SK-N-SH treated with all-trans-retinoic acid at 6 μM for 48 hours (cell line): ENCODE results near the gene RMC1.

Source experiments
- ATAC-seq: fragments of 200-7000 bp; cut with Tn5 transposase; 3 replicates; pipeline ENCODE4 v1.9.1; 2020; ENCODE audit warnings: mild to moderate bottlenecking, moderate library complexity
- ARNTL ChIP-seq: fragments of 450-650 bp; formaldehyde crosslinking; IDR thresholded peaks from 2 replicates; pipeline ENCODE4 v1.5.0; 2020; ENCODE audit warnings: low read depth, mild to moderate bottlenecking, moderate library complexity, borderline replicate concordance
- BACH2 ChIP-seq: fragments of 250-450 bp; sonication (Bioruptor Pico); IDR thresholded peaks from 2 replicates; pipeline ENCODE4 v1.9.0; 2021; ENCODE audit warnings: mild to moderate bottlenecking, borderline replicate concordance
- CREB5 ChIP-seq: fragments of 250-450 bp; sonication (Bioruptor Pico); IDR thresholded peaks from 2 replicates; pipeline ENCODE4 v1.5.1; 2020; ENCODE audit warnings: low read depth, mild to moderate bottlenecking, moderate library complexity
- CSDC2 ChIP-seq: fragments of 250-450 bp; sonication (Bioruptor Pico); IDR thresholded peaks from 2 replicates; pipeline ENCODE4 v1.5.0; 2020; ENCODE audit warnings: mild to moderate bottlenecking, moderate library complexity
- ESRRG ChIP-seq: fragments of 250-450 bp; sonication (Bioruptor Pico); IDR thresholded peaks from 2 replicates; pipeline ENCODE4 v1.6.1; 2021; ENCODE audit warnings: mild to moderate bottlenecking
- GLIS3 ChIP-seq: fragments of 250-450 bp; sonication (Bioruptor Pico); IDR thresholded peaks from 2 replicates; pipeline ENCODE4 v1.5.0; 2020; ENCODE audit warnings: mild to moderate bottlenecking, moderate library complexity
- ISL1 ChIP-seq: fragments of 250-450 bp; sonication (Bioruptor Pico); IDR thresholded peaks from 2 replicates; pipeline ENCODE4 v2.1.2; 2022; ENCODE audit warnings: mild to moderate bottlenecking, moderate library complexity
- OSR1 ChIP-seq: fragments of 250-450 bp; sonication (Bioruptor Pico); IDR thresholded peaks from 2 replicates; pipeline ENCODE4 v1.8.0; 2022; ENCODE audit warnings: moderate library complexity, mild to moderate bottlenecking, inconsistent platforms
- PATZ1 ChIP-seq: fragments of 250-450 bp; sonication (Bioruptor Pico); IDR thresholded peaks from 2 replicates; pipeline ENCODE4 v1.8.0; 2020; ENCODE audit warnings: mild to moderate bottlenecking, moderate library complexity, borderline replicate concordance
- POU6F1 ChIP-seq: fragments of 250-450 bp; sonication (Bioruptor Pico); IDR thresholded peaks from 2 replicates; pipeline ENCODE4 v1.8.0; 2021; ENCODE audit warnings: low read depth, mild to moderate bottlenecking, moderate library complexity, borderline replicate concordance
- PPARA ChIP-seq: fragments of 250-450 bp; sonication (Bioruptor Pico); IDR thresholded peaks from 2 replicates; pipeline ENCODE4 v1.5.0; 2020; ENCODE audit warnings: mild to moderate bottlenecking, borderline replicate concordance
- RARB ChIP-seq: fragments of 250-450 bp; sonication (Bioruptor Pico); IDR thresholded peaks from 2 replicates; pipeline ENCODE4 v1.8.0; 2021; ENCODE audit warnings: mild to moderate bottlenecking, moderate library complexity
- SNAI2 ChIP-seq: fragments of 250-450 bp; sonication (Bioruptor Pico); IDR thresholded peaks from 2 replicates; pipeline ENCODE4 v1.5.0; 2020; ENCODE audit warnings: mild to moderate bottlenecking, moderate library complexity
- TOX ChIP-seq: fragments of 250-450 bp; sonication (Bioruptor Pico); IDR thresholded peaks from 2 replicates; pipeline ENCODE4 v1.8.0; 2021; ENCODE audit warnings: mild to moderate bottlenecking, moderate library complexity, borderline replicate concordance
- TSHZ2 ChIP-seq: fragments of 250-450 bp; sonication (Bioruptor Pico); IDR thresholded peaks from 2 replicates; pipeline ENCODE4 v1.5.0; 2020; ENCODE audit warnings: mild to moderate bottlenecking, moderate library complexity
- ZC3H10 ChIP-seq: fragments of 250-450 bp; sonication (Bioruptor Pico); IDR thresholded peaks from 2 replicates; pipeline ENCODE4 v1.5.1; 2021; ENCODE audit warnings: mild to moderate bottlenecking, moderate library complexity
- ZFP30 ChIP-seq: fragments of 450-650 bp; formaldehyde crosslinking; IDR thresholded peaks from 2 replicates; pipeline ENCODE4 v1.5.0; 2022; ENCODE audit warnings: mild to moderate bottlenecking, moderate library complexity
- ZNF565 ChIP-seq: fragments of 450-650 bp; formaldehyde crosslinking; conservative IDR thresholded peaks from 2 replicates; pipeline ENCODE4 v1.5.0; 2020; ENCODE audit warnings: low read depth, mild to moderate bottlenecking, moderate library complexity
- ZNF70 ChIP-seq: fragments of 450-650 bp; formaldehyde crosslinking; IDR thresholded peaks from 2 replicates; pipeline ENCODE4 v1.5.0; 2020; ENCODE audit warnings: mild to moderate bottlenecking, moderate library complexity
- ZNF8 ChIP-seq: fragments of 450-650 bp; formaldehyde crosslinking; IDR thresholded peaks from 2 replicates; pipeline ENCODE4 v1.5.0; 2020; ENCODE audit warnings: mild to moderate bottlenecking, moderate library complexity

Gene RMC1

GRCh38 chr18:23503038-23503962, at the start of gene RMC1:
TSS of gene RMC1 (plus strand) at chr18:23503511. CDS start at chr18:23503619, 108 bp downstream.
- TF ChIP-seq ARNTL (no peak), GLIS3 (CRISPR knock-in tag) (no peak), SNAI2 (peak; percentile 76; the same call in 1 of the 2 replicates), RARB (CRISPR knock-in tag) (no peak)
- ATAC-seq: peak; percentile 89

GRCh38 chr18:23453680-23454058, 49.6 kb upstream of the RMC1 start:
- TF ChIP-seq ESRRG (CRISPR knock-in tag) (no peak), CSDC2 (CRISPR knock-in tag) (no peak), OSR1 (no peak), ZNF8 (CRISPR knock-in tag) (no peak), ZNF565 (CRISPR knock-in tag) (no peak), CREB5 (CRISPR knock-in tag) (no peak), PPARA (no peak)
- peak; percentile 57 for ATAC-seq

GRCh38 chr18:23456835-23457234, 46.5 kb upstream of the RMC1 start:
- no peak for ATAC-seq
- TF ChIP-seq BACH2 (no peak), ZC3H10 (no peak), CREB5 (CRISPR knock-in tag) (no peak), TSHZ2 (CRISPR knock-in tag) (no peak), ARNTL (no peak), ZNF70 (CRISPR knock-in tag) (no peak), ZFP30 (CRISPR knock-in tag) (no peak), SNAI2 (no peak), ZNF8 (CRISPR knock-in tag) (no peak), RARB (CRISPR knock-in tag) (no peak), PPARA (no peak), OSR1 (no peak)
- TF ChIP-seq, all 23 proteins: peak for 0

GRCh38 chr18:23458830-23459529, 44.3 kb upstream of the RMC1 start:
- TF ChIP-seq PATZ1 (CRISPR knock-in tag) (no peak), TOX (no peak)
- no peak for ATAC-seq

GRCh38 chr18:23459530-23459921, 43.8 kb upstream of the RMC1 start:
- no peak for ATAC-seq
- TF ChIP-seq ZNF565 (CRISPR knock-in tag) (no peak), CSDC2 (CRISPR knock-in tag) (no peak), CREB5 (CRISPR knock-in tag) (no peak), RARB (CRISPR knock-in tag) (no peak), GLIS3 (CRISPR knock-in tag) (no peak), ZC3H10 (no peak), ZNF70 (CRISPR knock-in tag) (no peak), ISL1 (CRISPR knock-in tag) (no peak), OSR1 (no peak), BACH2 (no peak), POU6F1 (CRISPR knock-in tag) (no peak), PPARA (no peak), SNAI2 (no peak)
